WTC11 (cell line): ENCODE data around the gene CPNE5. TPM values are rescaled to one million over a fixed set of nuclear protein-coding genes. Genes with fewer than 3 reads are reported as not detected.

ENCODE experiments used
- ATAC-seq: fragments of 200-7000 bp; cut with Tn5 transposase; 2 replicates; pipeline ENCODE4 v1.10.0; 2021; ENCODE audit warnings: mild to moderate bottlenecking, moderate library complexity
- CTCF ChIA-PET: fragments of 300-600 bp; sonication (Branson Sonifier 250); formaldehyde crosslinking; loops from one replicate; lab custom pipeline; 2021; ENCODE audit warnings: antibody characterized with exemption; lab: Charles Lee
- POLR2A ChIA-PET: fragments of 350-600 bp; sonication (Branson Sonifier 250); formaldehyde crosslinking; loops from one replicate; lab custom pipeline; 2021; ENCODE audit warnings: antibody characterized with exemption; lab: Charles Lee
- DNase-seq: peaks from one replicate; pipeline ENCODE4 v3.0.0; 2021; ENCODE audit warnings: low spot score
- H3K27ac Mint-ChIP-seq: 2 replicates; pipeline ENCODE4 v1.8.0; 2021; ENCODE audit warnings: mixed read lengths
- H3K27me3 Mint-ChIP-seq: 2 replicates; pipeline ENCODE4 v1.8.0; 2021; ENCODE audit warnings: low read depth, mild to moderate bottlenecking, moderate library complexity, mixed read lengths
- H3K36me3 Mint-ChIP-seq: 2 replicates; pipeline ENCODE4 v1.8.0; 2021; ENCODE audit warnings: mixed read lengths
- H3K4me1 Mint-ChIP-seq: 2 replicates; pipeline ENCODE4 v1.8.0; 2022; ENCODE audit warnings: mixed read lengths
- H3K4me3 Mint-ChIP-seq: 2 replicates; pipeline ENCODE4 v1.8.0; 2021; ENCODE audit warnings: mild to moderate bottlenecking, moderate library complexity, mixed read lengths
- H3K9me3 Mint-ChIP-seq: 2 replicates; pipeline ENCODE4 v1.8.0; 2021; ENCODE audit warnings: mixed read lengths
- CDX4 ChIP-seq: fragments of 250-450 bp; sonication (Bioruptor Pico); IDR thresholded peaks from 2 replicates; pipeline ENCODE4 v1.9.0; 2021; ENCODE audit warnings: moderate library complexity, mild to moderate bottlenecking, inconsistent platforms, borderline replicate concordance
- CREB1 ChIP-seq: sonication (generic); formaldehyde crosslinking; IDR thresholded peaks from 2 replicates; pipeline ENCODE4 v1.8.0; 2023; ENCODE audit warnings: mild to moderate bottlenecking, missing genetic modification reagents
- ETV6 ChIP-seq: sonication (generic); formaldehyde crosslinking; IDR thresholded peaks from 2 replicates; pipeline ENCODE4 v1.8.1; 2022; ENCODE audit warnings: mild to moderate bottlenecking, missing genetic modification reagents
- GRHL2 ChIP-seq: fragments of 250-450 bp; sonication (Bioruptor Pico); IDR thresholded peaks from 2 replicates; pipeline ENCODE4 v1.8.0; 2022; ENCODE audit warnings: mild to moderate bottlenecking, moderate library complexity; ENCODE audit not compliant: insufficient replicate concordance, severe bottlenecking
- HMGA2 ChIP-seq: fragments of 250-450 bp; sonication (Bioruptor Pico); IDR thresholded peaks from 2 replicates; pipeline ENCODE4 v1.4.0; 2021; ENCODE audit warnings: mild to moderate bottlenecking, moderate library complexity
- JAZF1 ChIP-seq: fragments of 250-450 bp; sonication (Bioruptor Pico); IDR thresholded peaks from 2 replicates; pipeline ENCODE4 v1.9.0; 2021; ENCODE audit warnings: moderate library complexity, mild to moderate bottlenecking, inconsistent platforms
- MXD4 ChIP-seq: fragments of 250-450 bp; sonication (Bioruptor Pico); IDR thresholded peaks from 2 replicates; pipeline ENCODE4 v1.8.0; 2021; ENCODE audit warnings: mild to moderate bottlenecking, moderate library complexity, borderline replicate concordance
- NFYB ChIP-seq: sonication (generic); formaldehyde crosslinking; conservative IDR thresholded peaks from 2 replicates; pipeline ENCODE4 v1.8.0; 2022; ENCODE audit warnings: low read depth, missing genetic modification reagents
- SMAD3 ChIP-seq: sonication (generic); formaldehyde crosslinking; IDR thresholded peaks from 2 replicates; pipeline ENCODE4 v1.8.0; 2022; ENCODE audit warnings: missing genetic modification reagents, mild to moderate bottlenecking, borderline replicate concordance
- TEAD1 ChIP-seq: sonication (generic); formaldehyde crosslinking; IDR thresholded peaks from 2 replicates; pipeline ENCODE4 v1.8.0; 2022; ENCODE audit warnings: mild to moderate bottlenecking, missing genetic modification reagents
- total RNA-seq: library from RNA; stranded (reverse); gene quantifications from 3 replicates; pipeline ENCODE4 v1.2.3, GENCODE V29; 2021
- TF ChIP-seq, protein P1 (sequence below): sonication (generic); formaldehyde crosslinking; IDR thresholded peaks from 2 replicates; pipeline ENCODE4 v1.8.0; 2022; ENCODE audit warnings: missing genetic modification reagents
- TF ChIP-seq, protein P2 (sequence below): sonication (generic); formaldehyde crosslinking; IDR thresholded peaks from 2 replicates; pipeline ENCODE4 v1.8.0; 2022; ENCODE audit warnings: mild to moderate bottlenecking, missing genetic modification reagents
- TF ChIP-seq, protein P3 (sequence below): sonication (generic); formaldehyde crosslinking; IDR thresholded peaks from 2 replicates; pipeline ENCODE4 v1.8.0; 2023; ENCODE audit warnings: mild to moderate bottlenecking, missing genetic modification reagents
- TF ChIP-seq, protein P4 (sequence below): sonication (generic); formaldehyde crosslinking; conservative IDR thresholded peaks from 2 replicates; pipeline ENCODE4 v1.8.1; 2022; ENCODE audit warnings: mild to moderate bottlenecking, missing genetic modification reagents
- TF ChIP-seq, protein P5 (sequence below): sonication (generic); formaldehyde crosslinking; IDR thresholded peaks from 2 replicates; pipeline ENCODE4 v1.8.1; 2022; ENCODE audit warnings: mild to moderate bottlenecking, moderate library complexity, missing genetic modification reagents
- TF ChIP-seq, protein P6 (sequence below): fragments of 250-450 bp; sonication (Bioruptor Pico); IDR thresholded peaks from 2 replicates; pipeline ENCODE4 v1.9.0; 2021; ENCODE audit warnings: mild to moderate bottlenecking, borderline replicate concordance

CPNE5 gene
- total RNA-seq, 1 experiment from 2014 or later: 0.44 TPM

GRCh38 chr6:36805917-36806316 is 33.3 kb downstream of the CPNE5 start:
- POLR2A ChIA-PET: interaction anchor here (0.6 kb wide), 1 partner anchor 196 kb away, joined by 3 read pairs; no protein-coding TSS in a partner anchor
- no peak overlapping the region for H3K27ac Mint-ChIP-seq
- peaks cover 34% of the 10 kb centered on the region for H3K4me1 Mint-ChIP-seq
- CTCF ChIA-PET: interaction anchor here (0.5 to 3.6 kb wide), 12 partner anchors 10 to 889 kb away, joined by 3 to 21 read pairs (median 4); partner anchors contain the start of gene PPIL1
- ATAC-seq: peak; percentile 83
- H3K36me3 Mint-ChIP-seq: no peaks in the 10 kb centered on the region
- H3K4me3 Mint-ChIP-seq: no peak overlapping the region
- H3K9me3 Mint-ChIP-seq: no peaks in the 10 kb centered on the region
- TF ChIP-seq HMGA2 (CRISPR knock-in tag): no peak
- no peak for TF ChIP-seq JAZF1 (CRISPR knock-in tag)
- TF ChIP-seq SMAD3 (CRISPR knock-in tag): no peak
- TF ChIP-seq TEAD1 (CRISPR knock-in tag): no peak
- DNase-seq: peak; percentile 41
- peaks cover 5% of the 10 kb centered on the region; the same call in 1 of the 2 replicates for H3K27me3 Mint-ChIP-seq

DNA sequence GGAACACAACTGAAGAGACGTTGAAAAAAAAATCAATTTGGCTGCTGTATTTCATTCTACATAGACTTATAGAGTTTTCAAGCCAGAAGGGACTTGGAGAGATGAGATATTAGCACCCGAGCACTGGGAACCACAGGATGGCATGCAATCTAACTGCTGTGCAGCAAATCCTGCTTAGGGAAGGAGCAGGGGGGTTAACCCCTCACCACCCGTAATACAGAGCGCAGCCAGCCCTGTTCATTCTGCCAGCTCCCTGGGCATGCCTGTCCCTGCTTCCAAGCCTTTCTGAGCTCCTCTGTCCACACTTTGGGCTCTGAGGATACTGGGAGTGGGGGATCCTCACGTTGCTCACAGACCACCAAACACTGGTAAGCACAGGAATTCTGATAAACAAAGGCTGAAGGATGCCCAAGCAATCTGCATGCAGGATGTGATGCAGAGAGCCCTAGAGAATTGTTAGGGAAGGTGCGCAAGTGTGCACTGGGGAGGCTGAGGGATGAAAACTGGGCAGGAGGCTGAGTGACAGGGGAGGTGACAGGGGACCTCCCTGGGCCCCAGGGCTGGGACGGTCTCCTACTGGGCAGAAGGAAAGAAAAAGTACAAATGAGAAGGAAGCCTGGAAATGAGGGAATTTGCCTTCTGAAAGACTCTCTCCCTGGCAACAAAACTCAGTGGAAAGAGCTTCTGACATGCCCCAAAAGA is 34.0 kb downstream of the CPNE5 start:
- CTCF ChIA-PET: interaction anchor here (0.6 to 3.6 kb wide), 12 partner anchors 9 to 138 kb away, joined by 3 to 21 read pairs (median 4); partner anchors contain the start of gene PPIL1
- no peak for TF ChIP-seq ETV6 (CRISPR knock-in tag)
- TF ChIP-seq, protein P1, sequence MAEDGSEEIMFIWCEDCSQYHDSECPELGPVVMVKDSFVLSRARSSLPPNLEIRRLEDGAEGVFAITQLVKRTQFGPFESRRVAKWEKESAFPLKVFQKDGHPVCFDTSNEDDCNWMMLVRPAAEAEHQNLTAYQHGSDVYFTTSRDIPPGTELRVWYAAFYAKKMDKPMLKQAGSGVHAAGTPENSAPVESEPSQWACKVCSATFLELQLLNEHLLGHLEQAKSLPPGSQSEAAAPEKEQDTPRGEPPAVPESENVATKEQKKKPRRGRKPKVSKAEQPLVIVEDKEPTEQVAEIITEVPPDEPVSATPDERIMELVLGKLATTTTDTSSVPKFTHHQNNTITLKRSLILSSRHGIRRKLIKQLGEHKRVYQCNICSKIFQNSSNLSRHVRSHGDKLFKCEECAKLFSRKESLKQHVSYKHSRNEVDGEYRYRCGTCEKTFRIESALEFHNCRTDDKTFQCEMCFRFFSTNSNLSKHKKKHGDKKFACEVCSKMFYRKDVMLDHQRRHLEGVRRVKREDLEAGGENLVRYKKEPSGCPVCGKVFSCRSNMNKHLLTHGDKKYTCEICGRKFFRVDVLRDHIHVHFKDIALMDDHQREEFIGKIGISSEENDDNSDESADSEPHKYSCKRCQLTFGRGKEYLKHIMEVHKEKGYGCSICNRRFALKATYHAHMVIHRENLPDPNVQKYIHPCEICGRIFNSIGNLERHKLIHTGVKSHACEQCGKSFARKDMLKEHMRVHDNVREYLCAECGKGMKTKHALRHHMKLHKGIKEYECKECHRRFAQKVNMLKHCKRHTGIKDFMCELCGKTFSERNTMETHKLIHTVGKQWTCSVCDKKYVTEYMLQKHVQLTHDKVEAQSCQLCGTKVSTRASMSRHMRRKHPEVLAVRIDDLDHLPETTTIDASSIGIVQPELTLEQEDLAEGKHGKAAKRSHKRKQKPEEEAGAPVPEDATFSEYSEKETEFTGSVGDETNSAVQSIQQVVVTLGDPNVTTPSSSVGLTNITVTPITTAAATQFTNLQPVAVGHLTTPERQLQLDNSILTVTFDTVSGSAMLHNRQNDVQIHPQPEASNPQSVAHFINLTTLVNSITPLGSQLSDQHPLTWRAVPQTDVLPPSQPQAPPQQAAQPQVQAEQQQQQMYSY (CRISPR knock-in tag): no peak
- TF ChIP-seq, protein P2, sequence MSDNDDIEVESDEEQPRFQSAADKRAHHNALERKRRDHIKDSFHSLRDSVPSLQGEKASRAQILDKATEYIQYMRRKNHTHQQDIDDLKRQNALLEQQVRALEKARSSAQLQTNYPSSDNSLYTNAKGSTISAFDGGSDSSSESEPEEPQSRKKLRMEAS (CRISPR knock-in tag): no peak
- peaks cover 34% of the 10 kb centered on the region for H3K4me1 Mint-ChIP-seq
- DNase-seq (no peak), ATAC-seq (no peak)
- H3K27me3 Mint-ChIP-seq: peaks cover 5% of the 10 kb centered on the region; the same call in 1 of the 2 replicates
- no peak overlapping the region for H3K4me3 Mint-ChIP-seq
- no peak overlapping the region for H3K27ac Mint-ChIP-seq
- no peaks in the 10 kb centered on the region for H3K36me3 Mint-ChIP-seq
- H3K9me3 Mint-ChIP-seq: no peaks in the 10 kb centered on the region
- POLR2A ChIA-PET: interaction anchor here (0.6 kb wide), 1 partner anchor 195 kb away, joined by 3 read pairs; no protein-coding TSS in a partner anchor

DNA sequence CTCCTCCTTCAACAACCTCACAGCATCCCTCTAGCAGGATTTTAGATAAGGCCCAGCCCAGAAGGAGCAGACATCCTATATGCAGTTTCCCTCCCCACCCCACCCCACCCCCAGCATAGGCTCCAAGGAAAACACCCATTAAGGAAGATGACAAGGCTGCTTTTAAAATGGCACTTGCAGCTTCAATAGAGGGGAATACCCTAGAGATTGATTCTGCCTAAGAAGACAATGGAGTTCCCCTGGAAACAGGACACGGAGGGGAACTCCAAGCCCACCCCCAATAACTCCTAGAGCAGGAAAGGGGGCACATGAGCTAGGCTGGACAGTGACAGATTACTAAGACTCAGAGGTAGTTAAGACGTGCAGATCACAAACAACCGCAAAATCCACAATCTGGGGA is 34.7 kb downstream of the CPNE5 start:
- ATAC-seq: no peak
- DNase-seq: no peak
- Mint-ChIP-seq H3K27ac (no peak overlapping the region), H3K36me3 (no peaks in the 10 kb centered on the region), H3K9me3 (no peaks in the 10 kb centered on the region), H3K27me3 (peaks cover 5% of the 10 kb centered on the region; the same call in 1 of the 2 replicates), H3K4me3 (no peak overlapping the region), H3K4me1 (peaks cover 30% of the 10 kb centered on the region)
- POLR2A ChIA-PET: no interaction called here
- CTCF ChIA-PET: interaction anchor here (0.6 to 3.6 kb wide), 7 partner anchors 8 to 137 kb away, joined by 3 to 21 read pairs (median 8); partner anchors contain the start of gene PPIL1
- no peak for TF ChIP-seq JAZF1 (CRISPR knock-in tag)
- no peak for TF ChIP-seq CDX4
- TF ChIP-seq, protein P3, sequence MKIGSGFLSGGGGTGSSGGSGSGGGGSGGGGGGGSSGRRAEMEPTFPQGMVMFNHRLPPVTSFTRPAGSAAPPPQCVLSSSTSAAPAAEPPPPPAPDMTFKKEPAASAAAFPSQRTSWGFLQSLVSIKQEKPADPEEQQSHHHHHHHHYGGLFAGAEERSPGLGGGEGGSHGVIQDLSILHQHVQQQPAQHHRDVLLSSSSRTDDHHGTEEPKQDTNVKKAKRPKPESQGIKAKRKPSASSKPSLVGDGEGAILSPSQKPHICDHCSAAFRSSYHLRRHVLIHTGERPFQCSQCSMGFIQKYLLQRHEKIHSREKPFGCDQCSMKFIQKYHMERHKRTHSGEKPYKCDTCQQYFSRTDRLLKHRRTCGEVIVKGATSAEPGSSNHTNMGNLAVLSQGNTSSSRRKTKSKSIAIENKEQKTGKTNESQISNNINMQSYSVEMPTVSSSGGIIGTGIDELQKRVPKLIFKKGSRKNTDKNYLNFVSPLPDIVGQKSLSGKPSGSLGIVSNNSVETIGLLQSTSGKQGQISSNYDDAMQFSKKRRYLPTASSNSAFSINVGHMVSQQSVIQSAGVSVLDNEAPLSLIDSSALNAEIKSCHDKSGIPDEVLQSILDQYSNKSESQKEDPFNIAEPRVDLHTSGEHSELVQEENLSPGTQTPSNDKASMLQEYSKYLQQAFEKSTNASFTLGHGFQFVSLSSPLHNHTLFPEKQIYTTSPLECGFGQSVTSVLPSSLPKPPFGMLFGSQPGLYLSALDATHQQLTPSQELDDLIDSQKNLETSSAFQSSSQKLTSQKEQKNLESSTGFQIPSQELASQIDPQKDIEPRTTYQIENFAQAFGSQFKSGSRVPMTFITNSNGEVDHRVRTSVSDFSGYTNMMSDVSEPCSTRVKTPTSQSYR (CRISPR knock-in tag): no peak
- TF ChIP-seq GRHL2 (CRISPR knock-in tag): no peak
- no peak for TF ChIP-seq NFYB (CRISPR knock-in tag)
- TF ChIP-seq MXD4 (CRISPR knock-in tag): no peak
- TF ChIP-seq CREB1: no peak
- TF ChIP-seq, protein P4, sequence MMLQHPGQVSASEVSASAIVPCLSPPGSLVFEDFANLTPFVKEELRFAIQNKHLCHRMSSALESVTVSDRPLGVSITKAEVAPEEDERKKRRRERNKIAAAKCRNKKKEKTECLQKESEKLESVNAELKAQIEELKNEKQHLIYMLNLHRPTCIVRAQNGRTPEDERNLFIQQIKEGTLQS (CRISPR knock-in tag): no peak
- TF ChIP-seq, protein P5, sequence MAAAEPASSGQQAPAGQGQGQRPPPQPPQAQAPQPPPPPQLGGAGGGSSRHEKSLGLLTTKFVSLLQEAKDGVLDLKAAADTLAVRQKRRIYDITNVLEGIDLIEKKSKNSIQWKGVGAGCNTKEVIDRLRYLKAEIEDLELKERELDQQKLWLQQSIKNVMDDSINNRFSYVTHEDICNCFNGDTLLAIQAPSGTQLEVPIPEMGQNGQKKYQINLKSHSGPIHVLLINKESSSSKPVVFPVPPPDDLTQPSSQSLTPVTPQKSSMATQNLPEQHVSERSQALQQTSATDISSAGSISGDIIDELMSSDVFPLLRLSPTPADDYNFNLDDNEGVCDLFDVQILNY (CRISPR knock-in tag): no peak
- TF ChIP-seq, protein P6, sequence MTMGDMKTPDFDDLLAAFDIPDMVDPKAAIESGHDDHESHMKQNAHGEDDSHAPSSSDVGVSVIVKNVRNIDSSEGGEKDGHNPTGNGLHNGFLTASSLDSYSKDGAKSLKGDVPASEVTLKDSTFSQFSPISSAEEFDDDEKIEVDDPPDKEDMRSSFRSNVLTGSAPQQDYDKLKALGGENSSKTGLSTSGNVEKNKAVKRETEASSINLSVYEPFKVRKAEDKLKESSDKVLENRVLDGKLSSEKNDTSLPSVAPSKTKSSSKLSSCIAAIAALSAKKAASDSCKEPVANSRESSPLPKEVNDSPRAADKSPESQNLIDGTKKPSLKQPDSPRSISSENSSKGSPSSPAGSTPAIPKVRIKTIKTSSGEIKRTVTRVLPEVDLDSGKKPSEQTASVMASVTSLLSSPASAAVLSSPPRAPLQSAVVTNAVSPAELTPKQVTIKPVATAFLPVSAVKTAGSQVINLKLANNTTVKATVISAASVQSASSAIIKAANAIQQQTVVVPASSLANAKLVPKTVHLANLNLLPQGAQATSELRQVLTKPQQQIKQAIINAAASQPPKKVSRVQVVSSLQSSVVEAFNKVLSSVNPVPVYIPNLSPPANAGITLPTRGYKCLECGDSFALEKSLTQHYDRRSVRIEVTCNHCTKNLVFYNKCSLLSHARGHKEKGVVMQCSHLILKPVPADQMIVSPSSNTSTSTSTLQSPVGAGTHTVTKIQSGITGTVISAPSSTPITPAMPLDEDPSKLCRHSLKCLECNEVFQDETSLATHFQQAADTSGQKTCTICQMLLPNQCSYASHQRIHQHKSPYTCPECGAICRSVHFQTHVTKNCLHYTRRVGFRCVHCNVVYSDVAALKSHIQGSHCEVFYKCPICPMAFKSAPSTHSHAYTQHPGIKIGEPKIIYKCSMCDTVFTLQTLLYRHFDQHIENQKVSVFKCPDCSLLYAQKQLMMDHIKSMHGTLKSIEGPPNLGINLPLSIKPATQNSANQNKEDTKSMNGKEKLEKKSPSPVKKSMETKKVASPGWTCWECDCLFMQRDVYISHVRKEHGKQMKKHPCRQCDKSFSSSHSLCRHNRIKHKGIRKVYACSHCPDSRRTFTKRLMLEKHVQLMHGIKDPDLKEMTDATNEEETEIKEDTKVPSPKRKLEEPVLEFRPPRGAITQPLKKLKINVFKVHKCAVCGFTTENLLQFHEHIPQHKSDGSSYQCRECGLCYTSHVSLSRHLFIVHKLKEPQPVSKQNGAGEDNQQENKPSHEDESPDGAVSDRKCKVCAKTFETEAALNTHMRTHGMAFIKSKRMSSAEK (CRISPR knock-in tag): no peak
